Activated naive CD4-positive, alpha-beta T cell treated with anti-CD3 and anti-CD28 coated beads for 36 hours (primary cell): ENCODE measurements around the gene COX20. TPM values are rescaled to one million over a fixed set of nuclear protein-coding genes. Genes with fewer than 3 reads are reported as not detected.
A peak's percentile ranks its signal among the peaks of the same experiment; 100 is the strongest.
"Not testable (repeated sequence)": the region's sequence is repeated elsewhere in the genome, so short reads cannot be mapped to it uniquely, and the experiment has no call there.

Experiments
- CTCF ChIA-PET: fragments of 350-600 bp; sonication (Branson Sonifier 250); formaldehyde crosslinking; loops from one replicate; lab custom pipeline; 2021; ENCODE audit warnings: antibody characterized with exemption; lab: Charles Lee
- DNase-seq: peaks from one replicate; pipeline ENCODE4 v3.0.0-alpha.2; 2020
- H3K27ac Mint-ChIP-seq: one replicate; pipeline ENCODE4 v1.8.0; 2021; ENCODE audit warnings: mild to moderate bottlenecking, mixed read lengths
- H3K27me3 Mint-ChIP-seq: one replicate; pipeline ENCODE4 v1.8.0; 2021; ENCODE audit warnings: low read depth, mixed read lengths
- H3K36me3 Mint-ChIP-seq: one replicate; pipeline ENCODE4 v1.8.0; 2021; ENCODE audit warnings: low read depth, mixed read lengths
- H3K4me1 Mint-ChIP-seq: one replicate; pipeline ENCODE4 v1.8.0; 2021; ENCODE audit warnings: low read depth, mixed read lengths
- H3K4me3 Mint-ChIP-seq: one replicate; pipeline ENCODE4 v1.8.0; 2021; ENCODE audit warnings: mild to moderate bottlenecking, moderate library complexity, mixed read lengths
- H3K9me3 Mint-ChIP-seq: one replicate; pipeline ENCODE4 v1.8.0; 2021; ENCODE audit warnings: mixed read lengths
- intact Hi-C: fragments of 100-400 bp; cut with micrococcal nuclease; formaldehyde crosslinking; loops from one replicate; pipeline ENCODE4 v1.15.1; 2023
- total RNA-seq, 2 experiments: library from RNA; stranded (reverse); gene quantifications; one replicate each; pipeline ENCODE4 v1.2.3, GENCODE V29; 2021

The COX20 gene
- total RNA-seq, result 10 to 100 TPM; 21.4 to 24.2 TPM

GRCh38 chr1:244835276-244836134, at the start of gene COX20:
Gene COX20 (plus strand): TSS chr1:244835658. CDS start chr1:244835715, 57 bp downstream.
- DNase-seq, result peak; percentile 85
- peak within 1 kb of the TSS; percentile 94 for H3K4me3 Mint-ChIP-seq
- no peaks in the 10 kb centered on the region for H3K9me3 Mint-ChIP-seq
- no peaks in the 10 kb centered on the region for H3K27me3 Mint-ChIP-seq
- H3K4me1 Mint-ChIP-seq, result peaks cover 38% of the 10 kb centered on the region
- CTCF ChIA-PET, result interaction anchor here (0.7 to 2.1 kb wide), 10 partner anchors 10 to 207 kb away, joined by 3 to 10 read pairs (median 4); partner anchors contain the start of gene HNRNPU
- H3K36me3 Mint-ChIP-seq, result peaks cover 21% of the 10 kb centered on the region
- intact Hi-C loops, result loop anchor here (1.0 to 10.0 kb wide), 11 partner anchors 8 to 1731 kb away; partner anchors contain the start of genes CEP170, CNST, HNRNPU and SDCCAG8
- peak within 1 kb of the TSS; percentile 99 for H3K27ac Mint-ChIP-seq

DNA sequence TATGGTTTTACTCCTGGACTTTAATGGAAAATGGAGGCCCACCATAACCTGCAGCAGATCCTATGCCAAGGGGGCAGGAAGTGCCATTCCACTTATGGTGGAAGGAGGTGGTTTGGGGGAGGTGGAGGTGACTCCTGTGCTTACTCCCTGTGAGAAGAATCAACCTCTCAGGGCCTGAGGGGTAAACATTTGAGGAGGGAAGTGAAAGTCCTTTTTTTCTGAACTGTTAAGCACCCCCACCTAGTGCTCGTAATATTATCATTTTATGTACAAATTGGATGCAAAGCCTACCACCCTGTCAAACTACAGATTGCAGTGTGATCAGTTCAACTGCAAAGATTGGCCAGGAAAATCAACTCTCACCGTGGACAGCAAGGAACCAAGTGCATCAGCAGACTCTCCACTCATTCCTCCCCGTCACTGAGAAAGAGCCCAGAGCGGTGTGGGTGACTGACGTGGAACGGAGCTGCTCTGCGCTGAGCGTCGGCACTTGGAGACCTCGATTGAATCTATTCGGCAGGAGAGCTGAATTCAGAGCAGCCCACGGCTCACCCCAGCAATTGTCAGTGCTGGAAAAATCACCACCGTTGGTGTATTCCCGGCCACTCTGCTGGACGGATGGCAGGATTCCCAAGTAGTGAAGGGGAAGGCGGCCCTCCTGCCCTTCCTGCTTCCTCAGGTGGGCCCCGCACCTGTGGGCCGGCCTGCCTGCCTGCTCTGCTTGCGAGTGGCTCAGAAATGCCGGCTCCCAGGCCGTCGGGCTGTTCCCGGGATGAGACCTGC, 46.8 kb upstream of the COX20 start:
- CTCF ChIA-PET, result interaction anchor here (0.6 kb wide), 1 partner anchor 71 kb away, joined by 3 read pairs; no protein-coding TSS in a partner anchor
- Mint-ChIP-seq H3K36me3 (no peaks in the 10 kb centered on the region), H3K4me1 (no peaks in the 10 kb centered on the region), H3K9me3 (no peaks in the 10 kb centered on the region), H3K4me3 (no peak overlapping the region), H3K27ac (no peak overlapping the region), H3K27me3 (no peaks in the 10 kb centered on the region)
- DNase-seq, result no peak
- intact Hi-C loops, result no loop called here

GRCh38 chr1:244789276-244789580, 46.2 kb upstream of the COX20 start:
- H3K4me1 Mint-ChIP-seq, result no peaks in the 10 kb centered on the region

DNA sequence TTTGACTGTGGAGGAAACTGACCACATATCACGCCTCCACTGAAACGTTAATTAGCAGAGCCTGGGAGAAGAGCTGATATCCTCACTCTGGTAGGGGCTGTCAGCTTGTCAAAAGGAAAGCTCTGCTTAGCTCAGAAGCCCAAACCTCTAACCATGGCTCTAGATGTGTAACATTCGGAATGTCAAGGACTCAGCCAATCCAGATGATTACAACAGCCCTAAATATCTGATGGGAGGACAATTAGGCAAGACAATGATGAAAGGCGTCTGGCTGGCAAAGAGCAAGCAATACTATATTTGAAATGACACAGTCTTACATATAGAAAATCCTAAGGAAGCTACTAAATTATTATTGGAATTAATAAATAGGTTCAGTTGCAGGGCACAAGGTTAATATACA, 45.7 kb upstream of the COX20 start:
- no peak overlapping the region for H3K4me3 Mint-ChIP-seq
- no peak for DNase-seq
- no peak overlapping the region for H3K27ac Mint-ChIP-seq
- CTCF ChIA-PET, result no interaction called here
- H3K4me1 Mint-ChIP-seq, result no peaks in the 10 kb centered on the region
- intact Hi-C loops, result no loop called here
- no peaks in the 10 kb centered on the region for H3K36me3 Mint-ChIP-seq
- no peaks in the 10 kb centered on the region for H3K9me3 Mint-ChIP-seq
- no peaks in the 10 kb centered on the region for H3K27me3 Mint-ChIP-seq

More at GRCh38 chr1:244789276-244789580, 46.2 kb upstream of the COX20 start:
- no peak for DNase-seq
- Mint-ChIP-seq H3K36me3 (no peaks in the 10 kb centered on the region), H3K27me3 (no peaks in the 10 kb centered on the region), H3K9me3 (no peaks in the 10 kb centered on the region), H3K4me3 (no peak overlapping the region), H3K27ac (no peak overlapping the region)
- intact Hi-C loops, result no loop called here
- CTCF ChIA-PET, result interaction anchor here (0.6 kb wide), 1 partner anchor 71 kb away, joined by 3 read pairs; no protein-coding TSS in a partner anchor

GRCh38 chr1:244791061-244791460, 44.4 kb upstream of the COX20 start:
- CTCF ChIA-PET, result interaction anchor here (0.9 kb wide), 2 partner anchors 10 to 187 kb away, joined by 3 to 4 read pairs; no protein-coding TSS in a partner anchor
- Mint-ChIP-seq H3K36me3 (no peaks in the 10 kb centered on the region), H3K4me1 (no peaks in the 10 kb centered on the region), H3K4me3 (no peak overlapping the region), H3K9me3 (no peaks in the 10 kb centered on the region), H3K27ac (no peak overlapping the region), H3K27me3 (no peaks in the 10 kb centered on the region)
- no peak for DNase-seq
- intact Hi-C loops, result no loop called here

GRCh38 chr1:244792188-244792850, 43.1 kb upstream of the COX20 start:
- intact Hi-C loops, result no loop called here
- CTCF ChIA-PET, result interaction anchor here (0.9 to 7.0 kb wide), 2 partner anchors 188 to 189 kb away, joined by 4 to 134 read pairs; no protein-coding TSS in a partner anchor
- DNase-seq, result no peak
- Mint-ChIP-seq H3K4me1 (no peaks in the 10 kb centered on the region), H3K4me3 (no peak overlapping the region), H3K9me3 (no peaks in the 10 kb centered on the region), H3K36me3 (no peaks in the 10 kb centered on the region), H3K27me3 (no peaks in the 10 kb centered on the region), H3K27ac (no peak overlapping the region)

DNA sequence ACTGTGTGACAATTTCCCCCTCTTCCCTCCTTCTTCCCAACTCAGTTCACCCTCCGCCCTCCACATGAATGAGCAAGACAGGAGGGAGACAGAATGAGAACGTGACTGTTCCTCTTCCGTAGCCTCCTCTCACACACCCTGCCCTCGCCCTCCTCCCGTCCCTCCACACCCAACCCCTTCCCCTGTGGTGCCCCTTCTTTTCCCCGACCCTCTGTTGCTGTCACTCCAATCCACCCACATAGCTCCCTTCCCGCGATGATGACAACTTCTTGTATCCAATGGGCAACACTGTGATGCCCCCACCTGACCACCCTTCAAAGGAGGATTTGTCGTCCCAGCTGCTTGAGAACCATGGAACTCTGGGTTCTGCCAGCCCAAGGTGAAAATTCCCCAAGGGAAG, 41.4 kb upstream of the COX20 start:
- DNase-seq, result no peak
- H3K36me3 Mint-ChIP-seq, result no peaks in the 10 kb centered on the region
- no peaks in the 10 kb centered on the region for H3K4me1 Mint-ChIP-seq
- intact Hi-C loops, result no loop called here
- no peak overlapping the region for H3K27ac Mint-ChIP-seq
- CTCF ChIA-PET, result interaction anchor here (7.0 kb wide), 1 partner anchor 190 kb away, joined by 134 read pairs; no protein-coding TSS in a partner anchor
- no peak overlapping the region for H3K4me3 Mint-ChIP-seq
- no peaks in the 10 kb centered on the region for H3K27me3 Mint-ChIP-seq
- H3K9me3 Mint-ChIP-seq, result no peaks in the 10 kb centered on the region

GRCh38 chr1:244794516-244794915, 40.9 kb upstream of the COX20 start:
- H3K27me3 Mint-ChIP-seq, intact Hi-C loops, H3K36me3 Mint-ChIP-seq, H3K9me3 Mint-ChIP-seq, H3K4me3 Mint-ChIP-seq, DNase-seq, H3K27ac Mint-ChIP-seq, H3K4me1 Mint-ChIP-seq: not testable (repeated sequence)
- CTCF ChIA-PET, result interaction anchor here (7.0 kb wide), 1 partner anchor 191 kb away, joined by 134 read pairs; no protein-coding TSS in a partner anchor

GRCh38 chr1:244796719-244797406, 38.6 kb upstream of the COX20 start:
- intact Hi-C loops, result loop anchor here (1.0 to 5.0 kb wide), 3 partner anchors 68 to 345 kb away; partner anchors contain the start of gene ADSS2
- Mint-ChIP-seq H3K36me3 (no peaks in the 10 kb centered on the region), H3K27me3 (no peaks in the 10 kb centered on the region), H3K4me3 (no peak overlapping the region), H3K4me1 (peaks cover 2% of the 10 kb centered on the region), H3K9me3 (no peaks in the 10 kb centered on the region), H3K27ac (no peak overlapping the region)
- DNase-seq, result peak; percentile 72
- CTCF ChIA-PET, result interaction anchor here (0.5 to 7.0 kb wide), 20 partner anchors 10 to 821 kb away, joined by 3 to 134 read pairs (median 4); no protein-coding TSS in a partner anchor

GRCh38 chr1:244800821-244801220, 34.6 kb upstream of the COX20 start:
- Mint-ChIP-seq H3K27me3 (no peaks in the 10 kb centered on the region), H3K4me1 (peaks cover 2% of the 10 kb centered on the region), H3K4me3 (no peak overlapping the region), H3K9me3 (no peaks in the 10 kb centered on the region), H3K36me3 (no peaks in the 10 kb centered on the region), H3K27ac (no peak overlapping the region)
- DNase-seq, result no peak
- intact Hi-C loops, result loop anchor here (1.0 to 2.0 kb wide), 5 partner anchors 33 to 241 kb away; partner anchors contain the start of genes DESI2 and HNRNPU
- CTCF ChIA-PET, result interaction anchor here (0.6 to 3.4 kb wide), 28 partner anchors 9 to 583 kb away, joined by 3 to 47 read pairs (median 4); no protein-coding TSS in a partner anchor

DNA sequence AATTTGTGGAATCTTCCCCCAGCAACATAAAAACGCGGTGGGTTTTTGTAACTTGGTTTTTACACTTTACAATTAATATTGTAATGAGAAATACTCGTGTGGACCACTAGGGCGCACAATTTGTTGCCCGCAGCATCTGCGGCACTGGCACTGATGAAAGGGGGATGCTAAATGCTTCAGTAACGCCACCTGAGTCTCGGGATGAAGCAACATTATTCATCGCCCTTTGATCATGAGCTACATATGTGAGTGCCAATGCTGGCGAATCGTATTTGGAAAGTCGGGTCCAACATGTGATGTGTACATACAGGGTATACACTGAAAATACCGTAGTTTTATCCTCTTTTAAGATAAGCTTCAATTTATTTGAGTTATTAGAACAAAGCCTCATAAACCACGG, 34.2 kb upstream of the COX20 start:
- intact Hi-C loops, result loop anchor here (1.0 to 2.0 kb wide), 5 partner anchors 33 to 241 kb away; partner anchors contain the start of genes DESI2 and HNRNPU
- H3K36me3 Mint-ChIP-seq, result no peaks in the 10 kb centered on the region
- H3K27ac Mint-ChIP-seq, result no peak overlapping the region
- H3K4me1 Mint-ChIP-seq, result peaks cover 2% of the 10 kb centered on the region
- CTCF ChIA-PET, result interaction anchor here (0.6 to 3.4 kb wide), 42 partner anchors 9 to 583 kb away, joined by 3 to 47 read pairs (median 4); partner anchors contain the start of genes COX20 and HNRNPU
- no peaks in the 10 kb centered on the region for H3K9me3 Mint-ChIP-seq
- H3K4me3 Mint-ChIP-seq, result no peak overlapping the region
- H3K27me3 Mint-ChIP-seq, result no peaks in the 10 kb centered on the region
- peak; percentile 74 for DNase-seq
